Renal cortical epithelial cell (primary cell): Measurements from ENCODE around the gene LRRC23. TPM values are rescaled to one million over a fixed set of nuclear protein-coding genes. Genes with fewer than 3 reads are reported as not detected.
A peak's percentile ranks its signal among the peaks of the same experiment; 100 is the strongest.

Source experiments
- DNase-seq: peaks from one replicate; pipeline ENCODE4 v3.0.0-alpha.2; 2011; ENCODE audit warnings: low read depth
- total RNA-seq: library from RNA; depleted of rRNA; stranded (reverse); fragments of >200 nt; gene quantifications from 2 replicates; pipeline ENCODE4 v1.2.3, GENCODE V29; 2014

Gene LRRC23
- total RNA-seq, 1 donor from 2014 or later: 16.4 TPM

DNA sequence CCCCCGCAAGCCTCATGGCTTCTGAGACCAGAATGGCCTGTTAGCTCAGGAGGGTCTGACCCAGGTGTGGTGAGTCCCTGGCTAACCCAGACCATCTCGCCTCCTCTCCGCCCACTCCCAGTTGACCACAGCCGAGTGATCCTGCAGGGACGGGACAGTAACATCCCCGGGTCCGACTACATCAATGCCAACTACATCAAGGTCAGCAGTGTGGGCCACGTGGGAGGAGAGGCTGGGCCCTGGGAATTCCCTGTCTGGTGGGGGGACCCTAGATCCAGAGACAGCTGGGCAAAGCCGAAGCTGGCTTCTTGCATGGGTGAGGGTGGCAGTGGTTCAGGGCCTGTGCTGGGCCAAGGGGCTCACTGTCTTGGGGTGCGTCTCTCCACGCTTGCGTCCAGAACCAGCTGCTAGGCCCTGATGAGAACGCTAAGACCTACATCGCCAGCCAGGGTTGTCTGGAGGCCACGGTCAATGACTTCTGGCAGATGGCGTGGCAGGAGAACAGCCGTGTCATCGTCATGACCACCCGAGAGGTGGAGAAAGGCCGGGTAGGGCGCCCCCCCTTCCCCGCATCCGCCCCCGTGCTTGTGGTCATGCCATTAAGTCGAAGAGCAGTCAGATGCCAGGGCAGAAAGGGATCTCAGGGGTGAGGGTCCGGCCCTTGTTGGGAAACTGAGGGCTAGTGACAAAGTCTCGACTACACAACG lies 51.6 kb downstream of the LRRC23 start:
- DNase-seq: no peak

DNA sequence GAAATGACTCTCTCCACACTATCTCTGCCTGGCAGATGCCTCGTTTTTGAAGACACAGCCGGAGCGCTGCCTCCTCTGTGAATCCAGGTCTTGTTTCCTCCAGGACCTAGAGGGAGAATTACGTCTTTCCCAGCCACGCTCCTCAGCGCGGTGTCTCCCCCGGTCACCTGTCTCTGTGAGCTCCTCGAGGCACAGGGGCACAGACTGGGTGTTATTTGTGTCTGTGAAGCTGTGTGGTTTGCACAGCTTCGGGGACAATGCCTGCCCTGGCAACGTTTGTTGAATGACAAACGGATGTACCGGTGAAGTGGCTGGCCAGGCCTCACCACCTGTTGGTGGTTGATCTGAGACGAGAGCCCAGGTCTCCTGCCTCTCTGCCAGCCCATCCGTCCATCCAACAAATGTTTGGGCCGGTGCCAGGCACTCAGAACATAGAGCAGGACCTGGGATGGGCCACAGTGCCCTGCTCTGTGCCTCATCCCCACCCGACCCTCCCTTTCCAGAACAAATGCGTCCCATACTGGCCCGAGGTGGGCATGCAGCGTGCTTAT lies 52.6 kb downstream of the LRRC23 start:
- DNase-seq: no peak

DNA sequence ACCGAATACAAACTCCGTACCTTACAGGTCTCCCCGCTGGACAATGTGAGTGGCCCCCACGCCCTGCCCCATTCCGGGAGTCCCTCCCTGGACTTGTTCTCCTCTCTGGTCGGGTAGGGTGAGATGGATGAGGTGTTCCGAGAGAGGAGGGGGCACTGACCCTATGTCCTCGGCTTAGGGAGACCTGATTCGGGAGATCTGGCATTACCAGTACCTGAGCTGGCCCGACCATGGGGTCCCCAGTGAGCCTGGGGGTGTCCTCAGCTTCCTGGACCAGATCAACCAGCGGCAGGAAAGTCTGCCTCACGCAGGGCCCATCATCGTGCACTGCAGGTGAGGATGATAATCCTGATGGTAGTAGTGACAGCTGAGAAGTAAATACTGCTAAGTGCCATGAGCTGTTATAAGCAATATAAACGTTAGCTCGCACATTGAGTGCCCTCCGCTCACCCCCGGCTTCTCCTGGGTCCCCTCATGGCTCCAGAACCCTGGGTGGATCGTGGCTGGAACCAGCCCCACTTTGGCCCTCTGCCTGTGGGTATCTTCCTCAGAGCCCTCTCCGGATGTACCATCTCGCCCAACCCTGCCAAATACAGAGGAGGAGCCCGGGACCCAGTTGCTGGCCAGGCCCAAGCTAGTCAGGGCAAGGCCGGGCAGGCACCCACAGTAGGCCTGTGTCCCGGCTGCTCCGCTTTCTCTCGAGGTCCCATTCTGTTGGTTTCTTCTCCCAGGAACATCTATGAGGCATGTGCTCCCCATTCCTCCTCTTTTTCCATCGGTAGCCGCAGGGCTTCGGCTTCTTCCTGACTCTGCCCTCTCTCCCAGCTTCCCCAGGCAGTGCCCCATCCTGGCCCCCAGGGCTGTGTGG lies 53.4 kb downstream of the LRRC23 start:
- DNase-seq: no peak

DNA sequence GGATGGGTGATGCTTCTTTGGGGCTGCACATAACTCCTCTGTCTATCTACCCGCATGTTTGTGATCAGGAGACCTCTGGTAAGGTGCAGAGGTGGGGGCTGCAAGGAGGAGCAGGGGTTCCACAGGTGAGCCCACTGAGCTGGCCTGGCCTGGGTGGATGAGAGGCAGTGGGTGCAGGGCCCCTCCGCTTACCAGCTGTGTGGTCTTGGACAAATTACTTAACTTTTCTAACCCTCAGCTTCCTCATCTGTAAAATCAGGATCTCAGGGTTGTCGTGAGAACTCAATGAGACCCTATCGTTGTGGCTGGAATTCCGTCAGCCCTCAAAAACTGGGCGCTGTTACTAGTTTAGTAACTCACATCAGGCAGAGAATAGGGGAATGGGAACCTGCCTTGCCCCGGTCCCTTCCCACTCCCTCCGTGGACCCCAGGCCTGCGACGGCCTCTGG lies 54.0 kb downstream of the LRRC23 start:
- DNase-seq: no peak

DNA sequence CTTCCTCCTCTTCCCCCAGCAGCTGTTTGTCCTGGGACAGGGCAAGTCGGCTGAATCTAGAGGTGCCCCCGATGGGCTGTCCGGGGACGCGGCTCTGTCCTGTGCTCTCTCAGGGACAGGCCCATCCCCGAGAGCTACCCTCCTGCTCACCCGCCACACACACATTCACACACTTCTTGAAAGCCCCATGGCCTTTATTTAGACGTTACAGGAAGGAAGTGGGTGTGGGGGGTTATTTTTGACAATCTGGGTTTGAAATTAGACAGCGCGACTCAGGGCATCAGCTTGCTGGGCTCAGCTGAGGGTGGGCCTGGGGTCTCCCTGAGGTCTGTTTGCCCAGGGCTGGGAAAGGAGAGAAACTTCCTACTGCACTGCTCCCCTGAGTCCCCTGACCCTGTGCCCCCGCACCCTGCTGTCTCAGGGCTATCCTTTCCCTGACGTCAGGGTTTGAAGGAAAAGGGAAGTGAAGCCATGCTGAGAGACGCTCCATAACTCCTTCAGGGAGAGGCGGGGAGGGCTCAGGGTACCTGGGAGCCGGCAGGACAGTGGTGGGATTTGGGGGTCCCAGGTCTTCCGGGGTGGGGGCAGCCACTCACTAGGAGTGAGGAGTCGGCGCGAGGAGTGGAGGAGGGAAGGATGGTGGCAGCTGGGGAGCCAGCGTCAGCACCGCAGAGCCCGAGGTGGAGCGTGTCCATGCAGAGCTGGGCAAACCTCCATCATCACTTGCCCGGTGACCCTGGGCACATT lies 54.6 kb downstream of the LRRC23 start:
- DNase-seq: no peak

DNA sequence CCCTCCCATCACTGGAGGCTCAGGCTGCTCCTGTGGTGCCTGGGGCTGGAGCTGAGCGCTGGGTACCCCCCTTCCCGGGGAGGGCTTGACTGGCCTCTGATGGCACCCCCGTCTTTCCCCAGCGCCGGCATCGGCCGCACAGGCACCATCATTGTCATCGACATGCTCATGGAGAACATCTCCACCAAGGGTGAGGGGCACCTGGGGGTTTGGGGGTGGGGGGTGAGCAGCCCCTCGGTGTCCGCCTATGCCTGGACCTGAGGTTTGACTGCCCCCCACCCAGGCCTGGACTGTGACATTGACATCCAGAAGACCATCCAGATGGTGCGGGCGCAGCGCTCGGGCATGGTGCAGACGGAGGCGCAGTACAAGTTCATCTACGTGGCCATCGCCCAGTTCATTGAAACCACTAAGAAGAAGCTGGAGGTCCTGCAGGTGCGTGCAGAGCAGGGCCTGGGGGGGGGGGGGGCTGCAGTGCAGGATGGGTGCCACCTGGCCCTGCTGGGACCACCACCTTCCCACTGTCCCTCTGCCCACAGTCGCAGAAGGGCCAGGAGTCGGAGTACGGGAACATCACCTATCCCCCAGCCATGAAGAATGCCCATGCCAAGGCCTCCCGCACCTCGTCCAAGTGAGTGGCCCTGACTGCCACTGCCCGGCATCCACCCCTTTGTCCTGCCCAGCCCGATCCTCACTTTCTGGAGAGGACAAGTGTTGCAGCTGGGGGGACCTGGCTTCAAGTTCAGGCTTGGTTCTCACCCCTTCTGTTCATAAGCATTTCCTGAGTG lies 55.4 kb downstream of the LRRC23 start:
- DNase-seq: no peak

DNA sequence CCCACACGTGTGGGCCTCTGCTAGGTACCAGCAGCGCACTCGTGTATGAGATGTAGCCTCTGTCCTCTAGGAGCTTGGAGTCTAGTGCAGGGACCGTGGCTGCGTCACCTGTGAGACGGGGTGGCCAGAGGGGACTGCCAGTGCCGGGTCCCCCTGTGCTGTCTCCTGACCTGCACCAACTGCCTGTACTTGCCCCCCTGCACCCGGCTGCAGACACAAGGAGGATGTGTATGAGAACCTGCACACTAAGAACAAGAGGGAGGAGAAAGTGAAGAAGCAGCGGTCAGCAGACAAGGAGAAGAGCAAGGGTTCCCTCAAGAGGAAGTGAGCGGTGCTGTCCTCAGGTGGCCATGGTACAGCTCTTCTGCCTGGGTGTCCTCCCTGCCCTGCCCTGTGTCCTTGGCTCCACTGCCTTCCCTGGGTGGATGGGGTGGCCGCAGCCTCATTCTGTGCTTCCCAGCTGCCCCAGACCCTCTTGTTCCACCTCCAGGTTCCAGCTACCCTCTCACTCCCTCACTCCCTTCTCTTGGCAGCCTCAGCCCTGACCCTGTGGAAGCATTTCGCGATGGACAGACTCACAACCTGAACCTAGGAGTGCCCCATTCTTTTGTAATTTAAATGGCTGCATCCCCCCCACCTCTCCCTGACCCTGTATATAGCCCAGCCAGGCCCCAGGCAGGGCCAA lies 56.1 kb downstream of the LRRC23 start:
- no peak for DNase-seq

DNA sequence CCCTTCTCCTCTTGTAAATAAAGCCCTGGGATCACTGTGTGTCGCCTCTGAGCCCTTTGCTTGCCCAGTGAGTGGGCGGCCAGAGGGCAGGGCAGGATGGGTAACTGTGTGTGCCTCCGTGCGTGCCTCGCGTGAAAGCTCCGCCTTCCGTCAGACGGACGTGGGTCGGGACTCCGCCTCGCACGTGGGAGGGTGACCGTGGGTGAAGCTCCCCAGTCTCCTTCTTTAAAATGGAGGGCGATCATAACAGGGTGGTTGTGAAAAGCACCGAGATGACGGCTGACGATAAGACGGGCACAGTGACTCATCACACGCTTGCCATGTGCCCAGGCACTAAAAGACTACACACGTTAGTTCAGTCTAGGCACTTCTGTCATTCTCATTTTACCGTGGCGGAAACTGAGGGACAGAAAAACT lies 56.7 kb downstream of the LRRC23 start:
- no peak for DNase-seq

DNA sequence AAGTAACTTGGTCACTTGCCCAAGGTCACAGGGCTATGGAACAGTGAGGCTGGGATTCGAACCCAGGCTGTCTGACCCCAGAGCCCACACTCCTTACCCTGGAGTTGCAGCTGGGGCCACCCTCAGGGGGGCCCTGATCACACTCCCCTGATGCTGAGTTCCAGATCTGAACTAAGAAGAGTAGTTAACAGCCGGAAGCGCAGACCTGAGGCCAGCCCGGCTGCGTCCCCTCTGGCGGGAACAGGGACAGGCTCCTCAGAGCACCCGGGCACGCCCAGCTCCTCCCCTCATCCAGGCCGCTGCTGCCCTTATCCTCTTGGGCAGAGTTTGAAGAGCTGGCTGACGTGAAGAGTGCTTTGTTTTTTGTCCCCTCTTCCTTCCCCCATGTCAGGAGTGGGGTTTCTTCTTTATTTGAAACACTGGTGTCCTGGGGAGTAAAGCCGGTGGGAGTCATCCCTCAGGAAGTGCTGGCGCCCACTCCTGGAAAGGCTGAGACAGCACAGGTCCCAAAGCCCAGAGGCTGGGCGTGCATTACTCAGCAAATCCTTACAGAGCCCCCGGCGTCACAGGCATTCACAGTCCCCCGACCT lies 57.2 kb downstream of the LRRC23 start:
- peak; percentile 46 for DNase-seq

DNA sequence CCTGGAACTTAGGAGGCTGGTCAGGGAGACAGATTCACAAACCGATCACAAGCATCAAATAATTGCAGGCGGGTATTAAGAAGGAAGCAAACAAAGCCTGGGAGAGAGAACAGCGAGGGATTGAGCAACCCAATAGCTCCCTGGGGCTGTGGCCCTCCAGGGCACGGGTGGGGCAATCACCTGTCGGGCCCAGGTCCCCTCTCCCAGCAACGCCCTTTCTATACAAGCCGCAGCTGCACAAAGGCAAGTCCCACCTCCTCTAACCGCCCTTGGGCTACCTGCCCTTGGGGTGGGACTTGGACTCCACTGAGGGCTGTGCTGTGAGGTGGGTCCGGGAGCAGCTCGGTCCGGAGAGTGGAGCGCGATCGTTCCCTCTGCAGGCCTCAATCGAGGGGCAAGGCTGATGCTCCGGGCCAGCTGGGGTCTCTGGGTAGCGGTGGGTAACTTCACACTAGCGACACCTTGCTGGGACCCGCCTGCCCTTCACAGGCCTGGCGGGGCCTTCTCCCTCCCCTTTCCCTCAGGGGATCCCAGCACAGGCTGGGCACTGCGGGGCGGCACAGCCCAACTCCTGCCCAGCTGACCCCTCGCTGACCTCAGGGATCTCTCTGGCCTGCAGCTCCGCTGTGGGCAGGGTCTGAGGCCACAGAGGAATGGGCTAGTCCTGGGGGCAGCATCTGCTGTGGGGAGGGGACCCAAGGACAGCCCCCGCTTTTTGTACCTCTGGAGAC lies 57.8 kb downstream of the LRRC23 start:
- no peak for DNase-seq

DNA sequence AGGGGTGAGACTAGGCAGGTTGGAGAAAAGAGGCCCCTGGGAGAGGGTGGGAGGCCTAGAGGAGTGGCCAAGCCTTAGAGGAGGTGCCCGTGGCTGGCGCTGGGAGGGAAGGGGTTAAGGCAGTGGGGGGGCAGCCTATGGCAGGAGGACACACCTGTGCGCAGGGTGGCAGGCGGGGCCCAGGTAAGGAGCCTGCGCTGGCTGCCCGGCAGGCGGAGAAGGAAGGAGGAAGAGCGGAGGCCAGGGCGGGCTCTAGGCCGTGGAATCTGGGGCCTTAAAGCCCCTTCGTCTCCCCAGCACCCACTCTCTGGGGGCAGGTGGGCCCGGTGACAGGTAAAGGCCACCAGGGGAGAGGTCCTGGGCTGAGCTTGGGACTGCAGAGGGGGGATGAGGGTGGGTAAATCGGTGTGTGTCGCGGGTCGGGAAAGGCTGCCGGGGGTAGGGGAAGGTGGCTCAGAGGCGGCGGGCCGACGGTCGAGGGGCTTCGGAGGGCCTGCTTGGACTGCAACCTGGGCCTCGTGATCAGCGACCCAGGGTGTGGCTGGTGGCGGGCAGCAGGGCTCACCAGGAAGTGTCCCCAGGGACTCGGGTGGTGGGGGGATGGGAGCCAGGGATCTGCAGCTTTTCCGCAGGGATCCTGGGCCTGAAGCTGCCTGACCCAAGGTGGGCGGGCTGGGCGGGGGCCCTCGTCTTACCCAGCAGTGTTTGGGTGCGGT lies 58.6 kb downstream of the LRRC23 start:
- no peak for DNase-seq

Other genes starting within 250 kb of the LRRC23 start
- gene ING4, start 241.7 kb upstream of the LRRC23 start, total RNA-seq: 45.3 and 67.6 TPM in 2 replicates
- 5.6 and 18.4 TPM in 2 replicates for gene ZNF384, start 215.4 kb upstream of the LRRC23 start, total RNA-seq
- 0.15 TPM in 1 of 2 replicates, not detected in the other for gene PIANP, start 204.0 kb upstream of the LRRC23 start, total RNA-seq
- gene COPS7A, start 180.8 kb upstream of the LRRC23 start, total RNA-seq: 66.0 and 68.3 TPM in 2 replicates
- gene MLF2, start 151.7 kb upstream of the LRRC23 start, total RNA-seq: 168 and 222 TPM in 2 replicates
- gene PTMS, start 138.5 kb upstream of the LRRC23 start, total RNA-seq: 24.0 and 69.1 TPM in 2 replicates
- gene LAG3, start 132.3 kb upstream of the LRRC23 start, total RNA-seq: not detected in 2 replicates
- 0.10 TPM in 1 of 2 replicates, not detected in the other for gene CD4, start 115.3 kb upstream of the LRRC23 start, total RNA-seq
- gene GPR162, start 83.0 kb upstream of the LRRC23 start, total RNA-seq: 3.8 TPM in 1 of 2 replicates, not detected in the other
- gene P3H3, start 76.4 kb upstream of the LRRC23 start, total RNA-seq: 17.4 and 36.8 TPM in 2 replicates
- gene GNB3, start 63.9 kb upstream of the LRRC23 start, total RNA-seq: 0.15 TPM in 1 of 2 replicates, not detected in the other
- gene CDCA3, start 53.5 kb upstream of the LRRC23 start, total RNA-seq: 1.3 and 4.7 TPM in 2 replicates
- 107 and 113 TPM in 2 replicates for gene USP5, start 52.7 kb upstream of the LRRC23 start, total RNA-seq
- 1,309 and 1,579 TPM in 2 replicates for gene TPI1, start 37.3 kb upstream of the LRRC23 start, total RNA-seq
- 7.0 and 13.2 TPM in 2 replicates for gene SPSB2, start 31.5 kb upstream of the LRRC23 start, total RNA-seq
- 14.1 and 41.3 TPM in 2 replicates for gene ENO2, start 9.8 kb downstream of the LRRC23 start, total RNA-seq
- gene ATN1, start 23.1 kb downstream of the LRRC23 start, total RNA-seq: 1.7 and 29.4 TPM in 2 replicates
- not detected in 2 replicates for gene RNU7-1, start 39.0 kb downstream of the LRRC23 start, total RNA-seq
- gene C12orf57, start 39.2 kb downstream of the LRRC23 start, total RNA-seq: 38.0 and 62.4 TPM in 2 replicates
- gene PTPN6, start 46.5 kb downstream of the LRRC23 start, total RNA-seq: 14.8 and 18.4 TPM in 2 replicates
- 109 and 234 TPM in 2 replicates for gene PHB2, start 65.8 kb downstream of the LRRC23 start, total RNA-seq
- 37.8 and 61.0 TPM in 2 replicates for gene EMG1, start 66.1 kb downstream of the LRRC23 start, total RNA-seq
- 9.7 and 26.5 TPM in 2 replicates for gene LPCAT3, start 113.7 kb downstream of the LRRC23 start, total RNA-seq
- gene C1S, start 155.9 kb downstream of the LRRC23 start, total RNA-seq: 5.2 and 72.6 TPM in 2 replicates
- 4.2 and 82.9 TPM in 2 replicates for gene C1R, start 187.6 kb downstream of the LRRC23 start, total RNA-seq
- 31.4 and 68.7 TPM in 2 replicates for gene C1RL, start 204.4 kb downstream of the LRRC23 start, total RNA-seq
- 1.1 TPM in 1 of 2 replicates, not detected in the other for gene RBP5, start 224.1 kb downstream of the LRRC23 start, total RNA-seq
- 34.6 and 106 TPM in 2 replicates for gene CLSTN3, start 225.5 kb downstream of the LRRC23 start, total RNA-seq